HepG2 (cell line): ENCODE data around the gene TRIM15. TPM values are rescaled to one million over a fixed set of nuclear protein-coding genes. Genes with fewer than 3 reads are reported as not detected.

Experiments
- ATAC-seq: fragments of 200-7000 bp; cut with Tn5 transposase; 3 replicates; pipeline ENCODE4 v1.9.1; 2020; ENCODE audit warnings: mild to moderate bottlenecking, moderate library complexity
- BruUV-seq: library from RNA; stranded (reverse); fragments of 400-500 nt; replicated peaks from 2 replicates; lab custom pipeline; 2021; lab: Mats Ljungman, UMichigan
- CTCF ChIA-PET: fragments of 300-600 bp; formaldehyde crosslinking; extraction: SDS; loops from one replicate; lab custom pipeline; 2021; ENCODE audit warnings: low total read pairs, inconsistent platforms, low intra/inter-chr PET ratio; lab: Yijun Ruan, JAX
- POLR2A ChIA-PET: fragments of 350-600 bp; sonication (Branson Sonifier 250); formaldehyde crosslinking; loops from one replicate; lab custom pipeline; 2020; ENCODE audit warnings: antibody characterized with exemption, inconsistent platforms; lab: Yijun Ruan, JAX
- DNase-seq: peaks from one replicate; pipeline ENCODE4 v3.0.0-alpha.2; 2015; ENCODE audit warnings: low spot score
- FAIRE-seq: peaks from 3 replicates; lab custom pipeline; 2011; peaks lifted over from hg19 to GRCh38; lab: Jason Lieb, UNC
- H2AFZ ChIP-seq: one replicate; pipeline ENCODE4 v1.6.1; 2011; ENCODE audit warnings: low read length, inconsistent platforms
- H3K27ac ChIP-seq: fragments of 300-600 bp; 3 replicates; pipeline ENCODE4 v1.8.0; 2011; ENCODE audit warnings: mixed run types, mild to moderate bottlenecking, mixed read lengths, low read length, inconsistent platforms; ENCODE audit not compliant: insufficient read depth; ENCODE audit errors: extremely low read length
- H3K27me3 ChIP-seq, 2 experiments: fragments of 200-600 bp in 1 of 2; 2 replicates in 1 of 2; 3 replicates in 1 of 2; pipeline versions ENCODE4 v1.6.0 to v1.8.0; 2011; ENCODE audit warnings: low read length in 2 of 2, mild to moderate bottlenecking in 2 of 2, moderate library complexity in 2 of 2, inconsistent platforms in 1 of 2; ENCODE audit not compliant: insufficient read depth in 2 of 2, control insufficient read depth in 1 of 2
- H3K36me3 ChIP-seq, 2 experiments: fragments of 200-600 bp in 1 of 2; replicated peaks in 1 of 2; 2 replicates in 1 of 2; 3 replicates in 1 of 2; pipeline versions ENCODE4 v1.5.1 to v1.8.0; 2011; ENCODE audit warnings: low read length in 2 of 2, inconsistent platforms in 1 of 2; ENCODE audit not compliant: insufficient read depth in 2 of 2, control insufficient read depth in 1 of 2
- H3K4me1 ChIP-seq: 2 replicates; pipeline ENCODE4 v1.5.1; 2012; ENCODE audit warnings: low read length, inconsistent platforms; ENCODE audit not compliant: insufficient read depth
- H3K4me2 ChIP-seq: 2 replicates; pipeline ENCODE4 v1.6.0; 2011; ENCODE audit warnings: low read depth, low read length, inconsistent platforms
- H3K4me3 ChIP-seq, 3 experiments: fragments of 200-600 bp in 1 of 3; sonication (generic), shearing (Covaris generic) in 1 of 3; replicated peaks in 1 of 3; 2 replicates each; pipeline ENCODE4 v1.5.1; 2011 to 2016; ENCODE audit warnings: low read length in 3 of 3, inconsistent platforms in 2 of 3, low read depth in 2 of 3, mild to moderate bottlenecking in 2 of 3, control low read depth in 1 of 3, mixed read lengths in 1 of 3; ENCODE audit not compliant: insufficient read depth in 1 of 3
- H3K79me2 ChIP-seq: one replicate; pipeline ENCODE4 v1.6.1; 2011; ENCODE audit warnings: low read length, inconsistent platforms; ENCODE audit not compliant: insufficient read depth
- H3K9ac ChIP-seq: 2 replicates; pipeline ENCODE4 v1.6.0; 2011; ENCODE audit warnings: mild to moderate bottlenecking, low read depth, low read length, inconsistent platforms; ENCODE audit not compliant: insufficient read depth
- H3K9me3 ChIP-seq: 2 replicates; pipeline ENCODE4 v1.5.1; 2012; ENCODE audit warnings: mild to moderate bottlenecking, low read length
- H4K20me1 ChIP-seq: 2 replicates; pipeline ENCODE4 v1.6.0; 2011; ENCODE audit warnings: inconsistent platforms, mild to moderate bottlenecking, low read length, moderate library complexity; ENCODE audit not compliant: insufficient read depth
- ARID5B ChIP-seq: IDR thresholded peaks from 2 replicates; pipeline ENCODE4 v1.4.0; 2020; ENCODE audit warnings: mild to moderate bottlenecking, missing genetic modification reagents
- IRF2 ChIP-seq: IDR thresholded peaks from 2 replicates; pipeline ENCODE4 v1.6.1; 2018; ENCODE audit warnings: missing genetic modification reagents, missing compliant biosample characterization
- KLF16 ChIP-seq, 2 experiments: sonication (generic) in 1 of 2; formaldehyde crosslinking in 1 of 2; IDR thresholded peaks; 2 replicates each; pipeline versions ENCODE4 v1.6.1 to v1.8.0; 2016 to 2023; ENCODE audit warnings: missing genetic modification reagents in 2 of 2, missing compliant biosample characterization in 1 of 2
- MIER3 ChIP-seq: IDR thresholded peaks from 2 replicates; pipeline ENCODE4 v1.6.1; 2016; ENCODE audit warnings: missing compliant biosample characterization, borderline replicate concordance
- RERE ChIP-seq: IDR thresholded peaks from 2 replicates; pipeline ENCODE4 v1.6.1; 2016; ENCODE audit warnings: low read depth, missing genetic modification reagents, missing compliant biosample characterization
- SMARCE1 ChIP-seq: fragments of 450-650 bp; IDR thresholded peaks from 2 replicates; pipeline ENCODE4 v1.6.1; 2017; ENCODE audit warnings: borderline replicate concordance
- SMC3 ChIP-seq: IDR thresholded peaks from 2 replicates; pipeline ENCODE4 v1.6.1; 2011; ENCODE audit warnings: low read length, improper control_type of control experiment
- ZNF282 ChIP-seq: fragments of 450-650 bp; IDR thresholded peaks from 2 replicates; pipeline ENCODE4 v1.6.1; 2018; ENCODE audit not compliant: partially characterized antibody
- ZNF574 ChIP-seq: sonication (generic); formaldehyde crosslinking; IDR thresholded peaks from 2 replicates; pipeline ENCODE4 v1.4.0; 2020; ENCODE audit warnings: missing genetic modification reagents
- WGBS: methylation state at CpG from one replicate; pipeline ENCODE4 v1.1.6; 2017; ENCODE audit warnings: low lambda C conversion rate; 5-methylcytosine and 5-hydroxymethylcytosine counted together
- in situ Hi-C: cut with HindIII; loops from 2 replicates; pipeline ENCODE4 v1.10.0; 2017; ENCODE audit warnings: low pct_unique_long_range_greater_than_20kb; ENCODE audit not compliant: extremely low pct_ligation_motif_present
- intact Hi-C: fragments of 100-400 bp; cut with micrococcal nuclease; formaldehyde crosslinking; loops from one replicate; pipeline ENCODE4 v1.10.0; 2022; ENCODE audit not compliant: unreplicated experiment
- polyA plus RNA-seq, 8 experiments: library from polyadenylated mRNA; depleted of rRNA in 3 of 8; stranded (reverse) in 7 of 8; unstranded in 1 of 8; fragments of >200 nt; fragmentation: Illumina TruSeq in 4 of 8; extraction: Trizol in 4 of 8; gene quantifications; 2 replicates each; pipeline versions ENCODE4 v1.2.1 to v1.2.3, GENCODE V29; 2011 to 2016; ENCODE audit warnings: low read depth in 4 of 8, missing spikeins in 1 of 8, mixed read lengths in 1 of 8; ENCODE audit not compliant: insufficient read depth in 1 of 8
- total RNA-seq, 5 experiments: library from RNA; depleted of rRNA; stranded (reverse); fragments of >200 nt; fragmentation: Illumina TruSeq; extraction: Trizol; gene quantifications; 2 replicates each; pipeline ENCODE4 v1.2.3, GENCODE V29; 2016; ENCODE audit warnings: low read depth in 1 of 5

The TRIM15 gene
- total and polyA plus RNA-seq, 2 of the 13 experiments (the other 11 are each of a cell fraction or from before 2014, with no cell fraction given) = 35.1 to 38.2 TPM

GRCh38 chr6:30169658-30170614, 6.6 kb downstream of the TRIM15 start:
- Histone ChIP-seq H3K9ac (no peak overlapping the region), H3K4me1 (peaks cover 28% of the 10 kb centered on the region), H2AFZ (no peak overlapping the region), H3K4me2 (no peak overlapping the region), H3K79me2 (peaks cover 23% of the 10 kb centered on the region), H3K9me3 (no peaks in the 10 kb centered on the region), H3K36me3 (peaks cover 19 to 51% of the 10 kb centered on the region in 2 experiments), H3K4me3 (no peak overlapping the region), H3K27ac (no peak overlapping the region), H4K20me1 (no peaks in the 10 kb centered on the region), H3K27me3 (peaks cover 0 to under 1% of the 10 kb centered on the region in 2 experiments; a peak in 1 of 5 replicates)
- ChIA-PET CTCF (interaction anchor here (1.2 to 2.7 kb wide), 9 partner anchors 20 to 157 kb away, joined by 3 to 46 read pairs (median 4); no protein-coding TSS in a partner anchor), POLR2A (no interaction called here)
- WGBS = 66% methylated on average over 7 of the region's 7 CpGs
- ATAC-seq = peak; percentile 93
- peak; percentile 68 for DNase-seq
- no TSS peak for BruUV-seq
- in situ Hi-C loops (loop anchor here (5.0 kb wide), 1 partner anchor 68 kb away; no protein-coding TSS in a partner anchor), intact Hi-C loops (loop anchor here (1.0 to 2.0 kb wide), 5 partner anchors 21 to 321 kb away; partner anchors contain the start of gene POLR1H)
- FAIRE-seq = peak; percentile 73
- TF ChIP-seq KLF16 (CRISPR knock-in tag; IDR thresholded peaks at IDR 0.05) (0 out of 4 replicates have a peak, but pooled peaks of 1 of the 2 experiments have one; percentile 34), SMARCE1 (no peak), RERE (CRISPR knock-in tag) (no peak), ZNF282 (no peak), MIER3 (0 out of 2 replicates have a peak, but pooled peaks have one; percentile 39), SMC3 (peak; percentile 94), IRF2 (peak; percentile 23; the same call in 1 of the 2 replicates), ARID5B (CRISPR knock-in tag) (peak; percentile 34; the same call in 1 of the 2 replicates), ZNF574 (peak; percentile 30; the same call in 1 of the 2 replicates)
